KMS-11 (cell line): Measurements from ENCODE around the gene SCFD2.

Source experiments
- H2AFZ ChIP-seq: fragments of 200-600 bp; sonication (generic); 2 replicates; pipeline ENCODE4 v1.6.1; 2016; ENCODE audit warnings: antibody characterized with exemption, mixed run types, low read depth
- H3K27ac ChIP-seq: fragments of 200-600 bp; sonication (generic); 2 replicates; pipeline ENCODE4 v1.6.1; 2016; ENCODE audit warnings: mild to moderate bottlenecking, mixed run types
- H3K27me3 ChIP-seq: fragments of 200-600 bp; sonication (generic); 2 replicates; pipeline ENCODE4 v1.6.1; 2017; ENCODE audit warnings: mild to moderate bottlenecking, low read depth, mixed run types, moderate library complexity; ENCODE audit not compliant: insufficient read depth
- H3K36me3 ChIP-seq: fragments of 200-600 bp; sonication (generic); 2 replicates; pipeline ENCODE4 v1.6.1; 2017; ENCODE audit warnings: mild to moderate bottlenecking, mixed run types; ENCODE audit not compliant: insufficient read depth
- H3K4me1 ChIP-seq: fragments of 200-600 bp; sonication (generic); 2 replicates; pipeline ENCODE4 v1.6.1; 2016; ENCODE audit warnings: mild to moderate bottlenecking, low read depth, mixed run types; ENCODE audit not compliant: poor library complexity, severe bottlenecking
- H3K4me2 ChIP-seq: fragments of 200-600 bp; sonication (generic); 2 replicates; pipeline ENCODE4 v1.7.0; 2016; ENCODE audit warnings: mild to moderate bottlenecking, mixed run types
- H3K4me3 ChIP-seq: fragments of 200-600 bp; sonication (generic); IDR thresholded peaks from 2 replicates; pipeline ENCODE4 v1.6.1; 2017; ENCODE audit warnings: low read depth, low read length, mixed read lengths; ENCODE audit not compliant: insufficient read depth
- H3K79me2 ChIP-seq: fragments of 200-600 bp; sonication (generic); 2 replicates; pipeline ENCODE4 v1.6.1; 2016; ENCODE audit warnings: low read depth, mixed run types; ENCODE audit not compliant: insufficient read depth
- H3K9ac ChIP-seq: fragments of 200-600 bp; sonication (generic); 2 replicates; pipeline ENCODE4 v1.6.1; 2016; ENCODE audit warnings: mild to moderate bottlenecking, mixed run types
- H4K20me1 ChIP-seq: fragments of 200-600 bp; sonication (generic); 2 replicates; pipeline ENCODE4 v1.6.1; 2016; ENCODE audit warnings: mild to moderate bottlenecking, mixed run types; ENCODE audit not compliant: insufficient read depth
- TF ChIP-seq, protein P1 (sequence below): fragments of 200-600 bp; sonication (generic); conservative IDR thresholded peaks from 2 replicates; pipeline ENCODE4 v1.6.1; 2017; ENCODE audit warnings: low read depth, mild to moderate bottlenecking, antibody characterized with exemption, low read length, moderate library complexity, mixed read lengths

SCFD2 gene

GRCh38 chr4:52998413-52998812 is 367.4 kb downstream of the SCFD2 start:
- H3K4me3 ChIP-seq, result no peak overlapping the region
- no peak overlapping the region for H3K27ac ChIP-seq
- no peaks in the 10 kb centered on the region for H3K27me3 ChIP-seq
- H2AFZ ChIP-seq, result no peak overlapping the region
- no peaks in the 10 kb centered on the region for H3K4me1 ChIP-seq
- H3K9ac ChIP-seq, result no peak overlapping the region
- no peaks in the 10 kb centered on the region for H4K20me1 ChIP-seq
- TF ChIP-seq, protein P1, sequence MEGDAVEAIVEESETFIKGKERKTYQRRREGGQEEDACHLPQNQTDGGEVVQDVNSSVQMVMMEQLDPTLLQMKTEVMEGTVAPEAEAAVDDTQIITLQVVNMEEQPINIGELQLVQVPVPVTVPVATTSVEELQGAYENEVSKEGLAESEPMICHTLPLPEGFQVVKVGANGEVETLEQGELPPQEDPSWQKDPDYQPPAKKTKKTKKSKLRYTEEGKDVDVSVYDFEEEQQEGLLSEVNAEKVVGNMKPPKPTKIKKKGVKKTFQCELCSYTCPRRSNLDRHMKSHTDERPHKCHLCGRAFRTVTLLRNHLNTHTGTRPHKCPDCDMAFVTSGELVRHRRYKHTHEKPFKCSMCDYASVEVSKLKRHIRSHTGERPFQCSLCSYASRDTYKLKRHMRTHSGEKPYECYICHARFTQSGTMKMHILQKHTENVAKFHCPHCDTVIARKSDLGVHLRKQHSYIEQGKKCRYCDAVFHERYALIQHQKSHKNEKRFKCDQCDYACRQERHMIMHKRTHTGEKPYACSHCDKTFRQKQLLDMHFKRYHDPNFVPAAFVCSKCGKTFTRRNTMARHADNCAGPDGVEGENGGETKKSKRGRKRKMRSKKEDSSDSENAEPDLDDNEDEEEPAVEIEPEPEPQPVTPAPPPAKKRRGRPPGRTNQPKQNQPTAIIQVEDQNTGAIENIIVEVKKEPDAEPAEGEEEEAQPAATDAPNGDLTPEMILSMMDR, result no peak
- H3K36me3 ChIP-seq, result no peaks in the 10 kb centered on the region
- no peaks in the 10 kb centered on the region for H3K79me2 ChIP-seq
- H3K4me2 ChIP-seq, result no peak overlapping the region

- H3K36me3 ChIP-seq, result no peaks in the 10 kb centered on the region
- no peak overlapping the region for H2AFZ ChIP-seq
- H3K4me3 ChIP-seq, result no peak overlapping the region
- no peaks in the 10 kb centered on the region for H3K27me3 ChIP-seq
- no peak overlapping the region for H3K27ac ChIP-seq
- no peak overlapping the region for H3K9ac ChIP-seq
- H3K79me2 ChIP-seq, result no peaks in the 10 kb centered on the region
- H4K20me1 ChIP-seq, result no peaks in the 10 kb centered on the region
- no peaks in the 10 kb centered on the region for H3K4me1 ChIP-seq
- no peak overlapping the region for H3K4me2 ChIP-seq
- TF ChIP-seq, protein P1, result no peak
Observed at GRCh38 chr4:52997132-52997416, 368.8 kb downstream of the SCFD2 start.

DNA sequence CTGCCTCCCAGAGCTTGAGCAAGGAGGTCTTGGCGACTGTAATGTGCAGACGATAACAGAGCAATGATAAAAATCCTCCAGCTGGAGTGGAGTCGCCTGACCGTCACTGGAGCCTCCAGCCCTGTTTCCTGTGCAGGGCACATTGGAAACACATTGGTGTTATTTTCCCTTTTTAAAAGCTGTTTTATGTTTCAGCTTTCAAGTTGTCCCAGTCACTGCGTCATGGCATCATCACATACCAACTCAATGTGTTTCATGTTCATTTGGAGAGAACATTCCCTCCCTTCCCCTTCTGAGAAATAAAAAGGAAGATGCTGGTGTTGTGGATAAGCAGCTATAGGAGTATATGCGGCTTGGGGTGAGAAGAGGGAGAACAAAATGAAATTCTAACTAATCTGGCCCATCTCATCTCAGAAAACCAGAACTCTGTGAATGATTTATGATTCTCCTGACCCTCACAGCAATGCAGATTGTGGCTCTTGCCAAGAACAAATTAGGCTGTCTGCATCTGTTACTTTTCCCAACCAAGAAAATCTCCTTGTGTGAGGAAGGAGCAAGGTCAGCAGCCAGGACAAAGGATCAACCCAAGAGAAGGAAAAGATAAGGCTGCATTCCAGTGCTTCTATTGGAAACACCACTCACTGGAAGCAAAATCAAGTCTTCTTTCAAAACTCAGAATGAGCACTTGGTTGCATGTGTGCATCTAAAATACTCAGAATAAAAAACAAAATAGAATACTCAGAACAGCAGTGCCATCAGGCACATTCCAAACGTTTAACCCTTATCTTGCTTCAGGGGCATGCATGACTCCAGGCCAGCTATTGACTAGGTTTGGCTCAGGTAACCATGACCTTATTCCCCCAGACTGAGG is 369.4 kb downstream of the SCFD2 start:
- TF ChIP-seq, protein P1, result no peak
- Histone ChIP-seq H3K4me1 (no peaks in the 10 kb centered on the region), H3K4me3 (no peak overlapping the region), H3K36me3 (no peaks in the 10 kb centered on the region), H2AFZ (no peak overlapping the region), H3K4me2 (no peak overlapping the region), H3K79me2 (no peaks in the 10 kb centered on the region), H4K20me1 (no peaks in the 10 kb centered on the region), H3K9ac (no peak overlapping the region), H3K27ac (no peak overlapping the region), H3K27me3 (no peaks in the 10 kb centered on the region)

DNA sequence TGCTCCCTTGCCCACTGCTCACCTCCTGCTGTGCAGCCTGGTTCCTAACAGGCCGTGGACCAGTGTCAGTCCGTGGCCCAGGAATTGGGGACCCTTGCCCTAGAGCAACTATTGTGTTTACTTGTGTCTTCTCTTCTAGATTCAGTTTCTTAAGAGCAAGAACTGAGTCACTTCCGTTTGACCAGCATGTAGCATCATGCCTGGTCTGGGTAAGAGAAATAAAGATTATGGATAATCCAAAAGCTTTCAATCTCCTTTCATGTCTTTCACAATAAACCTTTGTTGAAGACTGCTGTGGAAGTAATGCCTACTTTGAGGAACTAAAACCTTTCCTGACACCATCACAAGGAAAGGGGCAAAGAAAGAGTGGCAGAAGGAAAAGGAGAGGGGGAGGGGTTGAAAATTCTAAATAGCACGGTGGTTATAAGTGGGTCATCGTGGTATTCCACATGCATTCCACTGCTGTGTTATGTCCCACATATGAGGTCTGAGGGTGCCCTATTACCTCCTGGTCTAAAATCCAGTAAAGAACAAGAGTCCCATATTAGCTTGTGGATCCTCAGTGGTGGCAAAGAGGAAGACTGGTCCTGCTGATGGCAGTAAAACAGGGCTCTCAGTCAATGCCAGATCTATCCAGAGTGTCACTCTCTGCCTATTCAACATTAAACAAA is 370.4 kb downstream of the SCFD2 start:
- Histone ChIP-seq H3K79me2 (no peaks in the 10 kb centered on the region), H3K4me3 (no peak overlapping the region), H2AFZ (no peak overlapping the region), H3K4me2 (no peak overlapping the region), H3K27ac (no peak overlapping the region), H3K9ac (no peak overlapping the region), H3K4me1 (no peaks in the 10 kb centered on the region), H3K36me3 (no peaks in the 10 kb centered on the region), H3K27me3 (no peaks in the 10 kb centered on the region), H4K20me1 (no peaks in the 10 kb centered on the region)
- TF ChIP-seq, protein P1, result no peak
